Osteocyte (in vitro differentiated cells): ENCODE measurements around the gene PARP9. TPM values are rescaled to one million over a fixed set of nuclear protein-coding genes. Genes with fewer than 3 reads are reported as not detected.

Source experiments
- DNase-seq: peaks from one replicate; pipeline ENCODE4 v3.0.0; 2021; ENCODE audit warnings: mixed read lengths; ENCODE audit not compliant: unreplicated experiment; ENCODE audit errors: extremely low spot score
- H3K27ac Mint-ChIP-seq: one replicate; pipeline ENCODE4 v1.8.0; 2021; ENCODE audit warnings: mild to moderate bottlenecking, mixed read lengths; ENCODE audit not compliant: unreplicated experiment
- H3K27me3 Mint-ChIP-seq: one replicate; pipeline ENCODE4 v1.8.0; 2021; ENCODE audit warnings: mixed read lengths; ENCODE audit not compliant: unreplicated experiment
- H3K36me3 Mint-ChIP-seq: one replicate; pipeline ENCODE4 v1.8.0; 2021; ENCODE audit warnings: mixed read lengths; ENCODE audit not compliant: unreplicated experiment
- H3K4me1 Mint-ChIP-seq: one replicate; pipeline ENCODE4 v1.8.0; 2021; ENCODE audit warnings: mixed read lengths; ENCODE audit not compliant: unreplicated experiment
- H3K4me3 Mint-ChIP-seq: one replicate; pipeline ENCODE4 v1.8.0; 2021; ENCODE audit warnings: mild to moderate bottlenecking, moderate library complexity, mixed read lengths; ENCODE audit not compliant: unreplicated experiment
- H3K9me3 Mint-ChIP-seq: one replicate; pipeline ENCODE4 v1.8.0; 2021; ENCODE audit warnings: mixed read lengths; ENCODE audit not compliant: unreplicated experiment
- CTCF ChIP-seq: fragments of 200-600 bp; sonication (generic); IDR thresholded peaks from 2 replicates; pipeline ENCODE4 v1.5.0; 2021; ENCODE audit warnings: antibody characterized with exemption, mild to moderate bottlenecking, moderate library complexity
- total RNA-seq: library from RNA; stranded (reverse); gene quantifications from 2 replicates; pipeline ENCODE4 v1.2.1, GENCODE V29; 2021

The PARP9 gene
- total RNA-seq, 1 donor from 2014 or later: 18.9 TPM

- no peaks in the 10 kb centered on the region for H3K27me3 Mint-ChIP-seq
- no peak overlapping the region for H3K4me3 Mint-ChIP-seq
- no peak overlapping the region for H3K27ac Mint-ChIP-seq
These were observed 30.6 kb downstream of the PARP9 start for GRCh38 chr3:122533480-122533879.

GRCh38 chr3:122530164-122530563, 33.9 kb downstream of the PARP9 start:
- no peak overlapping the region for H3K27ac Mint-ChIP-seq
- H3K4me1 Mint-ChIP-seq: peaks cover 3% of the 10 kb centered on the region
- peaks cover 2% of the 10 kb centered on the region for H3K27me3 Mint-ChIP-seq
- no peak for DNase-seq
- H3K36me3 Mint-ChIP-seq: peaks cover 43% of the 10 kb centered on the region
- no peaks in the 10 kb centered on the region for H3K9me3 Mint-ChIP-seq
- no peak for TF ChIP-seq CTCF
- H3K4me3 Mint-ChIP-seq: no peak overlapping the region

More at GRCh38 chr3:122533480-122533879, 30.6 kb downstream of the PARP9 start:
- DNase-seq: no peak
- no peak for TF ChIP-seq CTCF
- Mint-ChIP-seq H3K4me1 (peaks cover 3% of the 10 kb centered on the region), H3K9me3 (no peaks in the 10 kb centered on the region), H3K36me3 (peaks cover 56% of the 10 kb centered on the region)

- Mint-ChIP-seq H3K27me3 (peaks cover 14% of the 10 kb centered on the region), H3K4me3 (no peak overlapping the region), H3K4me1 (no peaks in the 10 kb centered on the region), H3K27ac (no peak overlapping the region), H3K36me3 (peaks cover 6% of the 10 kb centered on the region), H3K9me3 (no peaks in the 10 kb centered on the region)
- no peak for TF ChIP-seq CTCF
- DNase-seq: no peak
These were observed 40.8 kb downstream of the PARP9 start for GRCh38 chr3:122523317-122523716.

- no peak for DNase-seq
- Mint-ChIP-seq H3K9me3 (no peaks in the 10 kb centered on the region), H3K27ac (no peak overlapping the region), H3K27me3 (peaks cover 15% of the 10 kb centered on the region), H3K4me3 (no peak overlapping the region), H3K4me1 (no peaks in the 10 kb centered on the region), H3K36me3 (no peaks in the 10 kb centered on the region)
- TF ChIP-seq CTCF: no peak
These were observed 43.2 kb downstream of the PARP9 start for GRCh38 chr3:122520861-122521260.

- Mint-ChIP-seq H3K4me1 (peaks cover 4% of the 10 kb centered on the region), H3K4me3 (no peak overlapping the region), H3K36me3 (no peaks in the 10 kb centered on the region), H3K9me3 (no peaks in the 10 kb centered on the region), H3K27ac (no peak overlapping the region), H3K27me3 (peaks cover 15% of the 10 kb centered on the region)
- no peak for DNase-seq
- no peak for TF ChIP-seq CTCF
These were observed 44.4 kb downstream of the PARP9 start for GRCh38 chr3:122519693-122520092.
